ENCODE results near the gene AMACR. TPM values are rescaled to one million over a fixed set of nuclear protein-coding genes. Genes with fewer than 3 reads are reported as not detected.

AMACR gene
- total and polyA plus RNA-seq, 2 of the 8 experiments (the other 6 are each of a cell fraction or from before 2014, with no cell fraction given): 9.1 to 12.6 TPM

DNA sequence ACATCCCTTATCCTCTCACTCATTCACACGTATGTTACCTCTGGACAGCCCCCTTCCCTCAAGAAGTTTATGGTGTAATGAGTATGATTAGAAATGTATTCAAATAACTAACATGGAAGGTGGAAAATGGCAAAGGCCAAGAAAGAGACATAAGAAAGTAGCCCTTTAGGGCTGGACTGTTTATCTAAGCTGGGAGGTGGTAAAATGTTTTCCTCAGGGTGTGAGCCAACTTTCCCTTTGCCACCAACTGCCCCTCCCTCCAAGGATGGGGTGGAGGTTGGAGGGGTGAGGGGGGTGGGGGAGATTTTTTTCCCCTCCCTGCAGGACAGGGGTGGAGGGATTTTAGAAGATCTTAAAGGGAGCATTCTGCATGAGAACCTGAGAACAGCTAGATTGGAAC is 31.5 kb downstream of the AMACR start:
- H2BK15ac ChIP-seq (ENCODE audit: low read length): no peak overlapping the region
- no peak overlapping the region for H3K23ac ChIP-seq (ENCODE audit: insufficient read length)
- no peak overlapping the region for H2BK5ac ChIP-seq (ENCODE audit: low read depth, low read length)
- no peak overlapping the region for H3K27ac ChIP-seq (ENCODE audit: low read depth, low read length)
- H3K18ac ChIP-seq (ENCODE audit: extremely low read depth, low read length): no peak overlapping the region
- no peaks in the 10 kb centered on the region for H3K79me1 ChIP-seq (ENCODE audit: low read depth, low read length)
- no peak overlapping the region for H4K8ac ChIP-seq (ENCODE audit: extremely low read depth, insufficient read depth, low read length)
- no peaks in the 10 kb centered on the region for H3K9me3 ChIP-seq (ENCODE audit: insufficient read depth in 2 of 2, low read depth in 1 of 2, low read length in 1 of 2)
- TF ChIP-seq BCL11A (IDR thresholded peaks at IDR 0.05; ENCODE audit: low read depth in 2 of 2, low read length in 2 of 2): no peak
- no peak for TF ChIP-seq RXRA (IDR thresholded peaks at IDR 0.05; ENCODE audit: insufficient read depth, low read depth, low read length)
- TF ChIP-seq, protein P1, sequence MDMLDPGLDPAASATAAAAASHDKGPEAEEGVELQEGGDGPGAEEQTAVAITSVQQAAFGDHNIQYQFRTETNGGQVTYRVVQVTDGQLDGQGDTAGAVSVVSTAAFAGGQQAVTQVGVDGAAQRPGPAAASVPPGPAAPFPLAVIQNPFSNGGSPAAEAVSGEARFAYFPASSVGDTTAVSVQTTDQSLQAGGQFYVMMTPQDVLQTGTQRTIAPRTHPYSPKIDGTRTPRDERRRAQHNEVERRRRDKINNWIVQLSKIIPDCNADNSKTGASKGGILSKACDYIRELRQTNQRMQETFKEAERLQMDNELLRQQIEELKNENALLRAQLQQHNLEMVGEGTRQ (IDR thresholded peaks at IDR 0.05; ENCODE audit: low read length): no peak
- no peak for TF ChIP-seq BRCA1 (IDR thresholded peaks at IDR 0.05; ENCODE audit: low read depth, low read length)
- no peak for TF ChIP-seq SAP30 (IDR thresholded peaks at IDR 0.05; ENCODE audit: insufficient read depth, insufficient replicate concordance, low read length)
- TF ChIP-seq SP2 (IDR thresholded peaks at IDR 0.05; ENCODE audit: low read length): no peak
- TF ChIP-seq KDM4A (IDR thresholded peaks at IDR 0.05; ENCODE audit: low read depth, low read length, severe bottlenecking): no peak
- TF ChIP-seq POLR2AphosphoS5 (IDR thresholded peaks at IDR 0.05; ENCODE audit: low read depth, low read length): no peak
- no peak for TF ChIP-seq CHD1 (IDR thresholded peaks at IDR 0.05; ENCODE audit: low read depth, low read length)
- whole genome bisulfite sequencing, 2 experiments (ENCODE audit: extremely low coverage in 1 of 2, insufficient coverage in 1 of 2, insufficient read length in 1 of 2, insufficient replicate concordance in 2 of 2, low coverage in 1 of 2, low lambda C conversion rate in 2 of 2, missing lambda C conversion rate in 1 of 2): 100% methylated on average over 1 of the region's 1 CpG; no CpG with 5 or more reads in 1 of the 2 experiments
- no peak overlapping the region for H2BK20ac ChIP-seq (ENCODE audit: low read length)
- H3K4ac ChIP-seq (replicated peaks; ENCODE audit: insufficient read length, low read depth, low read length): no peak overlapping the region
- H2AFZ ChIP-seq (ENCODE audit: low read length): no peak overlapping the region
- H3K4me2 ChIP-seq (ENCODE audit: insufficient read depth in 1 of 2, low read depth in 2 of 2, low read length in 2 of 2): no peak overlapping the region
- DNase-seq (ENCODE audit: low read depth in 1 of 2, low spot score in 2 of 2) (no peak), FAIRE-seq (no peak)
- CTCF ChIA-PET (ENCODE audit: partially characterized antibody): interaction anchor here (1.0 to 1.9 kb wide), 3 partner anchors 21 to 436 kb away, joined by 3 to 6 read pairs (median 4); partner anchors contain the start of gene RXFP3
- no peak overlapping the region for H3K14ac ChIP-seq (ENCODE audit: insufficient read length)
- POLR2A ChIA-PET (ENCODE audit: partially characterized antibody): no interaction called here
- no peak overlapping the region for H4K5ac ChIP-seq (ENCODE audit: insufficient read length, low read depth, low read length)
- no peak overlapping the region for H3K9ac ChIP-seq (replicated peaks in 1 of 4; ENCODE audit: extremely low read depth in 1 of 4, low read depth in 3 of 4, low read length in 3 of 4)
- no peaks in the 10 kb centered on the region for H4K20me1 ChIP-seq (replicated peaks in 1 of 2; ENCODE audit: control insufficient read depth in 1 of 2, insufficient read depth in 2 of 2, low read length in 2 of 2)
- no peaks in the 10 kb centered on the region for H3K23me2 ChIP-seq (ENCODE audit: low read depth, low read length)
- H3K79me2 ChIP-seq (ENCODE audit: control insufficient read depth in 1 of 2, insufficient read depth in 2 of 2, low read length in 2 of 2): no peaks in the 10 kb centered on the region
- H2AK5ac ChIP-seq (ENCODE audit: low read depth, low read length): no peak overlapping the region
- H3K4me1 ChIP-seq (replicated peaks in 1 of 4; ENCODE audit: control insufficient read depth in 3 of 4, insufficient read depth in 4 of 4, low read length in 3 of 4): peaks cover 0 to 18% (median 6%) of the 10 kb centered on the region in 4 experiments; a peak in 2 of 7 replicates
- no peak overlapping the region for H3K4me3 ChIP-seq (ENCODE audit: extremely low read depth in 1 of 4, insufficient read depth in 2 of 4, low read depth in 3 of 4, low read length in 4 of 4)
- H3K27me3 ChIP-seq (replicated peaks in 1 of 4; ENCODE audit: control insufficient read depth in 3 of 4, extremely low read depth in 1 of 4, insufficient read depth in 3 of 4, low read length in 3 of 4): no peaks in the 10 kb centered on the region
- H2BK120ac ChIP-seq (replicated peaks; ENCODE audit: low read depth, low read length): no peak overlapping the region
- no peak overlapping the region for H4K91ac ChIP-seq (replicated peaks; ENCODE audit: insufficient read length, low read length)
- no peak overlapping the region for H3K56ac ChIP-seq (replicated peaks; ENCODE audit: insufficient read length, low read depth, low read length)
- H2BK12ac ChIP-seq (ENCODE audit: low read depth, low read length): no peak overlapping the region
- H3K36me3 ChIP-seq (ENCODE audit: control insufficient read depth in 2 of 4, insufficient read depth in 4 of 4, low read length in 3 of 4): no peaks in the 10 kb centered on the region

Data from H1 (cell line).